GM10266 (cell line): ENCODE results near the gene HHATL.

Experiments
- DNase-seq: peaks from one replicate; pipeline ENCODE4 v3.0.0; 2012; ENCODE audit errors: extremely low spot score
- TF ChIP-seq, protein P1 (sequence below): IDR thresholded peaks from 2 replicates; pipeline ENCODE4 v1.5.1; 2012; ENCODE audit warnings: mild to moderate bottlenecking, low read depth; ENCODE audit not compliant: control insufficient read depth, insufficient read depth; ENCODE audit errors: missing control alignments

The HHATL gene

DNA sequence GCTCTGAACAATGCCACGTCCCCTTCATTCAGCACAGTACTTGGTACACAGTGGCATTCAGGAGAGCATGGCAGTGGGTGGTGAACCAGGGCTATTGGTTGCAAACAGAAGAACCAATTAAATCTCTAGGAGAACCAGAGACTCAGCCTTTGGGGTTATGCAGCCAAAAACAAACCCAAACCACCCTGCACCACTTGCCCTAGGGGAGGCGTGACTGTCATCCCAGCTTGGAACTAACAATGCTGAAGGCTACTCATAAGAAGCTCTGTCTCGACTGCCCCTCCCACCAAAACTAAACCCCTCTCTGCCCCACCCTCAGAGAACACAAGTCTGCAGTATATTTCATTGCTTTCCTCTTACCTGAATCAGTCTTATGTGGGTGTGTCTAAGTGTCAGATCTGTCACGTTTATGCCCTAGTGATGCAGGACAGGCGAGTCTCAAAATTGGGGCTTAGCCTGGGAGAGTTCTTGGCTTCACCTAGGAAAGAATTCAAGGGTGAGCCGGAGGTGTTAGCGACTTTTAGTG is 32.5 kb downstream of the HHATL start:
- DNase-seq = no peak
- TF ChIP-seq, protein P1, sequence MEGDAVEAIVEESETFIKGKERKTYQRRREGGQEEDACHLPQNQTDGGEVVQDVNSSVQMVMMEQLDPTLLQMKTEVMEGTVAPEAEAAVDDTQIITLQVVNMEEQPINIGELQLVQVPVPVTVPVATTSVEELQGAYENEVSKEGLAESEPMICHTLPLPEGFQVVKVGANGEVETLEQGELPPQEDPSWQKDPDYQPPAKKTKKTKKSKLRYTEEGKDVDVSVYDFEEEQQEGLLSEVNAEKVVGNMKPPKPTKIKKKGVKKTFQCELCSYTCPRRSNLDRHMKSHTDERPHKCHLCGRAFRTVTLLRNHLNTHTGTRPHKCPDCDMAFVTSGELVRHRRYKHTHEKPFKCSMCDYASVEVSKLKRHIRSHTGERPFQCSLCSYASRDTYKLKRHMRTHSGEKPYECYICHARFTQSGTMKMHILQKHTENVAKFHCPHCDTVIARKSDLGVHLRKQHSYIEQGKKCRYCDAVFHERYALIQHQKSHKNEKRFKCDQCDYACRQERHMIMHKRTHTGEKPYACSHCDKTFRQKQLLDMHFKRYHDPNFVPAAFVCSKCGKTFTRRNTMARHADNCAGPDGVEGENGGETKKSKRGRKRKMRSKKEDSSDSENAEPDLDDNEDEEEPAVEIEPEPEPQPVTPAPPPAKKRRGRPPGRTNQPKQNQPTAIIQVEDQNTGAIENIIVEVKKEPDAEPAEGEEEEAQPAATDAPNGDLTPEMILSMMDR = no peak

DNA sequence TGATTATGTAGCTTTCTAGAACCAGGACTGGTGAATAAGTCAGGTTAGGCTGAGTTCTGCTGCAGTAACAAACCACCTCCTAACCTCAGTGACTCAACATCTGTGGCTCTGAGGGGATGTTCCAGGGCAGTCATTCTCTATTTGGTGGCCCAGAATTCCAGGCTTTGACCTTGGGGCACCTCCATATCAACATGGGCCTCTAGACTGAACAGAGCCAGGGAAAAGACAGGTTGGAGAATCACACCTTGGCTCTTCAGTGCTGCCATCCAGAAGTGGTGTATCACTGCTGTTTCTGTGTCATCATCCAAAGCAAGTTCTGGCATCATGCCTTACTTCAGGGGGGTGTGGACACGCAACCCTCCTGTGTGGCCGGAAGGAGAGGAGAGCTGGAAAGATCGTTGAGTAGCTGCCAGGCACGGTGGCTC is 33.8 kb downstream of the HHATL start:
- TF ChIP-seq, protein P1 = no peak
- no peak for DNase-seq

DNA sequence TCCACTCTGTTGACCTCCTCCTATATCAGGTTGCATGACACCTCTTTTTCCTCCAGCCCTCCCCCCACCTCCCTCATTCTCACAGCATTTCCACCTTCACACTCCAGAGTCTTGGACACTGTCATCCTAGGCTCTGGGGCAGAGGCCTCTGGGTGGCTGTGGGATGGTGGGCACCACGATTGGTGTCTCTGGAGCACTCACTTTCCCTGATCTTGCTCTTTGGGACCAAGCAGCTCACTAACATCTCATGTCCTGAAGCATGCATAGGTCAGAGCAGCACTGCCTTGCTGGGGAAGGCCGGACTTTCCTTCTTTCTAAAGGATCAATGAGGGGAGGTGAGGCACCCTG is 34.2 kb downstream of the HHATL start:
- no peak for DNase-seq
- TF ChIP-seq, protein P1 = no peak

- peak; percentile 7 for DNase-seq
These were observed 34.8 kb downstream of the HHATL start for GRCh38 chr3:42667523-42668412.

GRCh38 chr3:42667096-42667522 is 35.5 kb downstream of the HHATL start:
- TF ChIP-seq, protein P1 = no peak
- DNase-seq = no peak

More at GRCh38 chr3:42667523-42668412, 34.8 kb downstream of the HHATL start:
- TF ChIP-seq, protein P1 = no peak

GRCh38 chr3:42666577-42666998 is 36.0 kb downstream of the HHATL start:
- TF ChIP-seq, protein P1 = no peak
- peak; percentile 13 for DNase-seq

DNA sequence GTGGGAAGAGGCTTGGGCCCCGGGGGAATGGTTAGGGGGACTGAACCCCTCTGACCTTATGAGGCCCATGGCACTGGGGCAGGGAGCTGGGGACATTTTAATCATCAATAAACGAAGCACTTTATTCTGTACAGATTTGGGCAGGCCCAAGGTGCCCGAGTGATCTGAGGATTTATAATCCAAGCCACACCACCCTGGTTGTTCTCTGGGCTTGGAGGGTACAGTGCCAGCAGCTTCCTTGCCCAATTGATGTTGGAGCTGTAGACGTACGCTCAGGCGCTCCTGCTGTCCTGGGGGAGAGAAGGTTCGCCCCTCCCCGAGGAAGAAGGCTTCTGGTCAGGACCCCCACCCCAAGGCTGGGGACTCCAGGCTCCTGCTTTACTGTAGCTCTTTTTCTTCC is 36.6 kb downstream of the HHATL start:
- TF ChIP-seq, protein P1 = no peak
- peak; percentile 17 for DNase-seq
